Posterior vena cava (tissue), 2 donors: Measurements from ENCODE around the gene BTK. TPM values are rescaled to one million over a fixed set of nuclear protein-coding genes. Genes with fewer than 3 reads are reported as not detected.

Experiments
- DNase-seq: peaks from one replicate; pipeline ENCODE4 v3.0.0-alpha.2; 2020; ENCODE audit warnings: low spot score
- intact Hi-C, 2 donors: fragments of 100-400 bp; cut with DNase I; formaldehyde crosslinking; loops; one replicate each; pipeline versions ENCODE4 v1.14.1 to v1.14.2; 2022 to 2023
- long read RNA-seq, 2 donors: library from polyadenylated mRNA; unstranded; transcript quantifications; one replicate each; pipeline ENCODE4 v2.0.0, GENCODE V29; 2020 to 2021
- total RNA-seq, 2 donors: library from RNA; stranded (reverse); fragmentation: NEBNext Ultra II Directional; extraction: Animal tissue kit (Norgen Biotek cat#: 25700); gene quantifications; one replicate each; pipeline ENCODE4 v1.2.1, GENCODE V29; 2021
- donor health status: DM: yes; HTN: yes; CAD: no.
- donor health status: DM: yes; HTN: yes; CAD: no.

The BTK gene
- total RNA-seq: 10 to 100 TPM in 1 of 2 donors, 1 to 10 TPM in 1; 5.2 to 11.5 TPM
- long read RNA-seq, donor 1, partial matches to known transcripts: 1 of 3 reads
- long read RNA-seq, donor 1, other reads (novel, unspliced or antisense): 0 of 3 reads
- long read RNA-seq, donor 2, partial matches to known transcripts: 1 of 6 reads
- long read RNA-seq, donor 2, other reads (novel, unspliced or antisense): 1 of 6 reads

DNA sequence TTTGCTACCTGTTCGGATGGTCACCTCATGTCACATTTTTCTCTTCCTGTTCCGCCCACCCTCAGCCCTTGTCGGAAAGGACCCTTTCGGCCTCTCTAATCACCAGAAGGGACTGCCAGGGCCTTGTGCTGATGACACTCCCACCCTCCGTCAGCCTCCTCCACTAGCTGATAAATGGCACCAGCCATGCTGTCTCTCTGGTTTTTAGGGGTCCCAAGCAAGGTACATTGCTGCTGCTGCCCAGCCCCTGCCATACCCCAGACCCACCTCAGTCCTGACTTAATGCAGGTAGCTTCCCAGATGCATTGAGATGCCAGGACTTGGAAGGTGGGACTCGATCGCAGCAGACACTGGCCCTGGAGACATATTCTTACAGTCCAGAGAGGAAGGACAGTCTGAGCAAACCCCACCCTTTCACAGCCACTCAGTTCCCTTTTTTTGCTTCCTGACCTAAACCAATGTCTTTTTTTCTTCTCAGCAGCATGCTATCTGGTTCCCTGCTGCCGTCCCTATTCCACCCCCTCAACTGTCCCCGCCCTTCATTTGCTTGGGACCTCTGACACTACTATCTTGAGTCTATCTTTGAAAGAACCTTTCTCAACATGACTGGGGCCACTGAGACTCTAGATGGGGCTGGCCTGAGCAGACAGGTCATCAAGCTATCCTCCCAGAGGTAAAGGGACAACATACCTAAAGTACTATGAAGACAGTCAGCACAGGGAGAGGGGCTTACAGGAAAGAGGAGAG lies at the start of gene BTK:
TSS of gene BTK (minus strand) at position 397 of the 747 bp plus-strand sequence. CDS start 10,907 bp downstream, outside the sequence.
- DNase-seq: no peak
- intact Hi-C loops: no loop called here

DNA sequence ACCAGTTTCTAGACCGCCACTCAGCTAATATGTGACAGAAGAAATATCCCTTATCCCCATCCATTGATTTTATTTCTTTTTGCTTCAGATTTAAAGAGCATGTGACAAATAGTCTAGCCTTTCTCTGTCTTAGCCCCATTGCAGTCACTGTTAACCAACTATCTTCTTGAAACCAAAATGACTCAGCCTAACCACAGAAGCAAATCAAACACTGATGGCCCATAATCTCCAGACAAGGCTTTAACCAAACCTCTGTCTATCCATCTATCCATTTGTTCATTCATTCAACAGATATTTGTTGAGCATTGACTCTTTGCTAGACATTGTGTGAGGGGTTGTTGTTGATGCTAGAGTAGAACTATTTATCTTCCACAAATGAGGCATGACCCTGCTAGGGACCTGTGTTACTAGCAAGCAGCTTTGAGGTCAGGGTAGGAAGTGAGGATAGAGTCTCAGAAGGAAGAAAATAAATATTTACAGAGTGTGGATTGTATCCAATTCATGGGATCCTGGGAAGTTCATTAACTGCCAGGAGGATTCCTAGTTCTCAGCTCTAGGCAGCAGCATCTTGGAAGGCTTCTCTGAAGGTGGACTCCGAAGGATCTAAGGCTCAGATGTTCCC lies 44.6 kb upstream of the BTK start:
- no peak for DNase-seq
- intact Hi-C loops: no loop called here

GRCh38 chrX:101429934-101430333 lies 43.9 kb upstream of the BTK start:
- intact Hi-C loops: no loop called here
- no peak for DNase-seq

GRCh38 chrX:101427954-101428353 lies 42.0 kb upstream of the BTK start:
- no peak for DNase-seq

GRCh38 chrX:101419489-101419888 lies 33.5 kb upstream of the BTK start:
- intact Hi-C loops: no loop called here
- no peak for DNase-seq

More at GRCh38 chrX:101427954-101428353, 42.0 kb upstream of the BTK start:
- intact Hi-C loops: no loop called here

DNA sequence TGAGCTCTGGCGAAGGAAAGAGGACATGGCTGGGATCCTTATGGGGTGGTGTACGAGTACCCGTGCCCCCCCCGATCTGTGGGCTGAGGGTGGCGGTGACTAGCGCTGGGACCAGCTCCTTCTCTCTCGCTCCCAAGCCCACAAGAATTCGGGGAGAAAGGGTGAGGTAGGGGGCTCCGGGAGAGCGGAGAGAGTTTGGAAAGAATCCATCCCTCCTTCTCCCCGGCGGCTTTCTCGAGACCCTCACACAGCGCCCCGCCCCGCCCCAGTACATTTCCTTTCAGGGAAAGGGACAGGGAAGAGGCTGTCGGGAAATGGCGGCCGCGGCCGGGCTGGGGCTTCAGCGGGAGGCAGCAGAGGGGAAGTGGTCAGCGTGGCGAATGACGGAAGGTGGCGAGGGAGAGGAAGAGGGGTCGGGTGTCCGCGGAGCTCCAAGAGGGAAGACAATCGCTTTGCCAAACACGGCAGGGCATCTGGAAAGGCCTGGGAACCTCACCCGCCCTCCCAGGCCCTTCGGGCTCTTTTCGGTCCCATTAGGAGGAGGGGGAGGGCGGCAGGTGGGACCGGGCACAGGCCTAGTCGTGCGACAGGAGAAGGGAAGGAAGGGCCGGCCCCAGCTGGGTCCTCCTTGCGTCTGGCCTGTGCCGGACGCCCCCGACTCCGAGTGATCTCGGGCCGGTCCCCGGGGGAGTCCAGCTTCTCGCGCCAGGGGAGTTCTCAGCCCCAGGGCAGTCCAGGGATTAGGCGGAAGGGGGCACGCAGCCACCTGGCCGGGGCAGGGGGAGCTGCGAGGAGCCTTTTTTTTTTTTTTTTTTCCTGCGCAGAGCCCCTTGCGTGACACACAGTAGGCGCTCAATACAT lies 32.2 kb upstream of the BTK start:
- intact Hi-C loops: no loop called here
- DNase-seq: peak; percentile 90

- no peak for DNase-seq
- intact Hi-C loops: no loop called here
Observed at GRCh38 chrX:101417190-101417589, 31.2 kb upstream of the BTK start.

GRCh38 chrX:101416691-101417090 lies 30.7 kb upstream of the BTK start:
- DNase-seq: no peak
- intact Hi-C loops: no loop called here

DNA sequence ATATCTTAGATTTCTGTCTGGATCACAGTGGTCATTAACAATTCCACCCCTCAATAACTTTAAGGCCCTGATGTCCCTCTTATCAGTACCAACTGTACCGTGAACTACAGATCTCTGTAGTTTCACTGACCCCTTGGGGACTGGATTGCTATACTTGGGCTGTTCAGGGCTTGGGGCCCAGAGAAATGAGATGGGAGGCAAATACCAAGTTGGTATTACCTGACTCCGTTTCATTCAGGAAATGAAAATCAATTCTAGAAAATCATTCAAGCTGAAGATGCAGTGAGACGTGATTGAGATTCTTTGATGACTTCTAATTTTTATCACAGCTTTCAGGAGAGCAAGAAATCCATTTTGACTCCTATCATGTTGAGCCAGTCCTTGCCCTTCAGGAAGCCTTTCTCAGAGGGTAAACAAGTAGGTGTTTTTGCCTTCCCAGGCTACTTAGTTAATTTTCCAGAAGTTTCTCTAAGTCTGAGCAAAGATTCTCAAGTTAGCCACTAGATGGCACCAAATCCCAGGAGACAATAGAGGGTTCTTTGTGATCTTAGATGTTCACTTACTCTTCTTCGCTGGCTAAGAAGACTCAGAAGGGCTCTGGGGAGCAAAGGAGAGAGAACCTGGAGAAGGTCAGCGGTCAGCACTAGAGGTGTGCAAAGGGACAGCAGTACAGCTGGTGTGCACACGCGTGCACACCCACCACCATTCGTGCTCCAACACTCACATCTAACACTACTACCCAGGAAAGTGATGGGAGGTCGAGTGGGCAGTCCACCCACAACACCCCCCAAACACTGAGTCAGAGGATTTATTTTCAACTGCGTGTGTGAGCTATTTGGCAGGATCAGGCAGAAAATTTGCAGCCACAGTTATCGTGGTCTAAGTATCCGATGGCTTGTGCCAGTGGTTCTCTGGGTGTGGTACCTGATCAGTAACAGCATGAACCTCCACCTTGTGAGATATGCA lies 29.5 kb upstream of the BTK start:
- intact Hi-C loops: no loop called here
- no peak for DNase-seq

GRCh38 chrX:101411984-101412383 lies 26.0 kb upstream of the BTK start:
- intact Hi-C loops: no loop called here
- no peak for DNase-seq

GRCh38 chrX:101410461-101410860 lies 24.5 kb upstream of the BTK start:
- DNase-seq: no peak
- intact Hi-C loops: no loop called here

DNA sequence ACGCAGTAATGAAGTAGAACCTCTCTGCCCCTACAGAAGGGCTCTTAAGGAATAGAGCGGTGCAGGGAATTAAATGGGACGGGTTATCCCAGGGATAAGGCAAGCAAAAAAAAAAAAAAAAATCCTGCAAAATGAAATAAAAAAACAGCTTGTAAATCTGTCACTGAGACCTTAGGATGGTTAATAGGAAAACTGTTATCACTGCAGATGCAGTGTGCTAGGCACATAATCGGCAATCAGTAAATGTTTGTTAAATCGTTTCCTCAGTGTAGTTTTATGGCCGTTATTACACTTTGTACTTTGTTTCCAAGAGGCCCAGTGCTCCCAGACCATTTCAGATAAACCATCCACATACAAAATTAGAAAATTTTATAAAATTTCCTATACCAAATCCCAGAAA lies 23.1 kb upstream of the BTK start:
- DNase-seq: no peak
- intact Hi-C loops: no loop called here

- no peak for DNase-seq
- intact Hi-C loops: no loop called here
Observed at GRCh38 chrX:101408532-101408841, 22.5 kb upstream of the BTK start.

- peak; percentile 96 for DNase-seq
- intact Hi-C loops: no loop called here
Observed at GRCh38 chrX:101407748-101408531, 21.9 kb upstream of the BTK start, which contains the start of the genes GLA and HNRNPH2. TSS of gene GLA (minus strand) at chrX:101407925. CDS start at chrX:101407903, 22 bp downstream. TSS of gene HNRNPH2 (plus strand) at chrX:101408222. CDS start at chrX:101411989, 3,767 bp downstream.

DNA sequence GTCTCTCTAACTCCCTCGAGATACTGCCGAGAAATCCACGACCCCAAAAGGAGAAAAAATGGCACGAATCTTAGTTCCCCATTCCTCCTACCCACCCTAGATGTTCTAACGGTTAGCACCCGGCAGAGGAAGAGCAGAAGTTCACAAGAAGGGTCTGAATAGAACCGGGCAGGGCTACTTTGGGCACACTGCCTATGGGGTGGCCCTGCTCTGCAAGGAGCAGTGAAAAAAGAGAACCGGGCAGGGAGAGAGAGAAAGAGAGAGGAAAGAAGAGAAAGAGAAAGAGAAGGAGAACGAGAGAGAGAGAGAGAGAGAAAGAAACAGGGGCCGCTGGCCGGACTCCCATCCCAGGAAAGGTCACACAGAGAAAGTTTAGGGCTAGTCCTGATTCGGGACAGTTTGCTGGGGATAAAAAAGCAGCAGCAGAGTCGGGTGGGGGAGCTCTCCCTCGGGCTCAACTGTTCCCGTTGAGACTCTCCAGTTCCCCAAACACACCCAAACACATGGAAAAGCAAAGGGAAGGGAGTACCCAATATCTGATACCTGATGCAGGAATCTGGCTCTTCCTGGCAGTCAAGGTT lies 21.3 kb upstream of the BTK start:
- intact Hi-C loops: no loop called here
- DNase-seq: no peak

DNA sequence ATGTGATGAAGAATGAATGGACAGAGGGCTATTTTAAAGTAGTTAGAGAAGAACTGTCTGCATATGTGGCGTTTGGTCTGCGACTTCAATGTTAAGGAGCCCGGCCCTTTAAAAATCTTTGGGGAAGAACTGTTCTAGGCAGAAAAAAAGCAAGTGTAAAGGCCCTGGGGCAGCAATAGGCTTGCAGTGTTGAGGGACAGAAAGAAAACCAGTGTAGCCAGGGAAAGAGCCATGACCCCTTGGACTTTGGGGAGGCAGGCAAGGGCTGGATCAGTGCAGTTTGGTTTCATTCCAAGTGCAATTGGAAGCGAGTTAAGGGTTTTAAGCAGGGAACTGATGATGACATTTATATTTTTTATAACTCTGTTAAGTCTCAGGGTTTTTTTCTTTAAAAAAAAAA lies 13.8 kb upstream of the BTK start:
- no peak for DNase-seq
- intact Hi-C loops: no loop called here

- DNase-seq: no peak
- intact Hi-C loops: no loop called here
Observed at GRCh38 chrX:101398694-101399093, 12.7 kb upstream of the BTK start.

GRCh38 chrX:101397779-101398178 lies 11.8 kb upstream of the BTK start:
- intact Hi-C loops: no loop called here
- DNase-seq: no peak
